ENCODE measurements around the gene VPS13D.

Gene VPS13D

DNA sequence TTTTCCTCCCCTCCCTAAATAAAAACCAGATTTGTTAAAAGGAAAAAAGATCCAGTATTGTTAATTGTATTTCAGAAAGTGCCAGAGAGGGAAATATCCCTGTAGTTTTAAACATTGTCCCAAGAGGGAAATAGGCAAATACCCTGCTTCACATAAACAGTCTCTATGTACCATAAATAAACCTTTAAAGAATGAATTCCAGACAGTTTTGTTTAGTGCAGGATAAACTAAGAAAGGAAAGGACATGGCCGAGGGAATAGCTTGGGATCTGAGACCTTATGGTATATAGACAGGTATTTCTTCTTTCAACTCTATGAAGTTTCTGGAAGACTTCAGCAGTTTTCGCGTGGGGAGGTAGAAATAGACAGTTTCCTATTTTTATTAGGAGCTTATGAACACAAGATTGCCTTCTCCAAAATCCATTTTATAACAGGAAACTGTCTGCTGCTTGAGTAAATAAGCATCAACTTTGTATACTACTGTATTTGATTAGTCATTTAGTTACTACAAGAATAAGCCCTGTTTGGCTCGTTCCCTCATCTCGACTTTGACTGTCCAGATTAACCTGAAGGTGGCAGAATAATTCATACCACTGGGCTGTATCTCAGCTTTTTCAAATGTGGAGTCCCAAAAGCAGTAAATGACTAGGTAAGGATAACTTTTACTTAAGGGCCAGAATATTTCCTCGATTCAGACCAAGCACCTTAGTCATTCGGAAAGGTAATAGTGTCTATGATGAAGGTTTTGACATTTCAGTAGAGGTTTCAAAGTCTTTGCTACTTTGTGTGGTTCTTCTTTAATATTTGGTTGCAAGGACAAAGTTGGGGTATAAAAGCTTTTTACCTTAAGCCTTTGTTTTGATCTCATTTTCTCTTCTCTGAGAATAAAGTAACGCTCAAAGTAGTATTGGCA lies 177.5 kb downstream of the VPS13D start:
- peak; percentile 11 for DNase-seq

DNA sequence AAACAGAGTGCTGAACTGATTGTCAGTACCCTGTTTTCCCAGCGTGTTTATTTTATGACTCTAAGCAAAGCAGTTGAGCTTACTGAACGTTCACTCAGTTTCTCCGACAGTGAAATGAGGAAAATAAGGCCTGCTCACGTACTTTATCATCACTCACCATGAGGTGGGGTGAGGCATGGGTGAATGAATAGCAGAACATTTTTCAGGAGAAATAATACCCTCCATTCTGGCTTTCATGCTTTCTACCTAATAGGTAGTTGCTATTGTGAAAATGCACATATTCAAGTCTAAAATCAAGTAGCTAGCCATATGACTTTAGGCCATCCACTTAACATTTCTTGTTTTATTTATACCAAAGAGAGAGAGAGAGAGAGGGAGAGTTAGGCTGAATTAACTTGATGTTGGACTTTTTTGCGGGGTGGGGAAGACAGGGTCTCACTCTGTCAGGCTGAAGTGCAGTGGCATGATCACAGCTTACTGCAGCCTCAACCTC lies 178.2 kb downstream of the VPS13D start:
- no peak for DNase-seq

DNA sequence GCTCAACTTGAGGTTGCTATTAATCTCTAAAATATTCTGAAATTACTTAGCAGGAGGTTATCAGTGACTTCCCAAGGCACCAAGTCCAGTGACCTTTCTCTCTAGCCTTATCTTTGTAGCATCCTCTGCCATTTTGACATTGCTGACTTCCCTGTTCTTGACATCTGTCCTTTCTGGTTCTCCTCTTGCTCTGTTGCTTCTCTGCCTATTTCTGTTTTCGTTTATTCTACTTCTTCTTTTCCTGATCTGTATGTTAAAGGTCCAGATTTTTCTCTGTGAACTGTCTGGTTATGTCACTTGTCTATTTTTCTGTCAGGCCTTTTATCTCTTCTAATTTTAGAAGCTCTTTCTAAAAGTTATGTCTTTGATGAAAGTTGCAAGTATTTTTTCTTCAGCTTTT lies 178.8 kb downstream of the VPS13D start:
- DNase-seq: no peak

DNA sequence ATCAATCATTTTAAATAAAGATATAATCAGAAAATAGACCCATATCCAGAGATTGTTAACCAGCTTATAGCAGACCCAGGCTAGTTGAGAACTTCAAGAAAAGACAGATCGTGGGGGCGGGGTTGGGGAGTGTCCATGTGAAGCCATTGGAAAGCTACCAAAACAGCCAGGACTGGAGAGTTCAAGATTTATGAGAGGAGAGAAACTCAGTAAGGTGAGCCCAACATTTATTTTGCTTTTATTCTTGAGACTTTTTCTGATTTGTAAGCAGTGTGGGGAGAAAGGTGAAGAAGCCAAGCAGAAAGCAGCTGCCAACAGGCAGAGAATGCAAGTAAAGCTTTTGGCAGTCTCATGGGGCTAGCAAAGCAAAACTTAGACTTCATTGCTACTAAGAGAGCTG lies 179.9 kb downstream of the VPS13D start:
- no peak for DNase-seq

DNA sequence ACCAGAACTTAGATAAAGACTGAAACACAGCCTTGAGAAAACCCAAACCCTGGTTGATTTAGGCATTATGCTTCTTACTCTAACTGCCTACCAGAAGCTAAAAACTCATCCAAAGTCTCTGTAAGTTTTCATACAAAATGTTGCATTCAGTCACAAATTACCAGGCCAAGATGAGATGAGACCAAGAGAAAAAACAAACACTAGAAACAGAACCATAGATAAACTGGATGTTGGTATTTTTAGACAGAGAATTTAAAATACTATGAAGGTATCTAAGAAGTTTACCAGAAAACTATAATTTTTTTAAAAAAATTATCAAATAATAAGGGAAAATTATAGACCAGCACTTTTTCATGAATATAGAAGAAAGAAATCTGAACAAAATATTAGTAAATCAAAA lies 180.5 kb downstream of the VPS13D start:
- DNase-seq: no peak

DNA sequence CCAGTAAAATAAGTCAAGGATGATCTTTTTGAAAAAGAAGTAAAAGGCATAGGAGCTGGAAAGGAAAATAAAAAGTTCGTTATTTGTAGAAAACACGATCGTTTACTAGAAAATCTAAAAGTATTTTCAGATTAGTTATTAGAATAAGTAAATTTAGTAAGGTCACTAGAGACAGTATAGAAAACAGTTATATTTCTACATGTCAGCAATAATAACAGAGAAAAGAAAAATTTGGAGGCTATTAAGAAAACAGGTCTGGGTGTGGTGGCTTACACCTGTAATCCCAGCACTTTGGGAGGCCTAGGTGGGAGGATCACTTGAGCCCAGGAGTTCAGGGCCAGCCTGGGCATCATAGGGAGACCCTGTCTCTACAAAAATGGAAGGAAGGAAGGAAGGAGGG lies 181.3 kb downstream of the VPS13D start:
- DNase-seq: no peak

DNA sequence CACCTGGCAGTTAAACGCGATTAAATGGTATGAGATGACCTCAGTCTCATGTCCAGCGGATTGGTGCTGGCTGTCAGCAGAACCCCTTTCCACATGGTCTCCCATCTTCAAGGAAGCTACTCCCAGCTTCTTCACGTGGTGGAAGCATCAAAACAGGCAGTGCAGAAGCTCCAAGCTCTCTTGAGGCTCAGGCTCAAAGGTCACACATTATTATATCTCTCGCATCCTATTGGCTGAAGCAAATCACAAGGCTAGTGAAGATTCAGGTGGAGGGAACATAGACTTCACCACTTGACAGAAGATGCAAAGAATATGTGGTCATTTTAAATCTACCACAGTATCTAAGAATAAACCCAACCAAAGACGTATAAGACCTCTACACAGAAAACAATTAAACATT lies 181.9 kb downstream of the VPS13D start:
- DNase-seq: no peak

DNA sequence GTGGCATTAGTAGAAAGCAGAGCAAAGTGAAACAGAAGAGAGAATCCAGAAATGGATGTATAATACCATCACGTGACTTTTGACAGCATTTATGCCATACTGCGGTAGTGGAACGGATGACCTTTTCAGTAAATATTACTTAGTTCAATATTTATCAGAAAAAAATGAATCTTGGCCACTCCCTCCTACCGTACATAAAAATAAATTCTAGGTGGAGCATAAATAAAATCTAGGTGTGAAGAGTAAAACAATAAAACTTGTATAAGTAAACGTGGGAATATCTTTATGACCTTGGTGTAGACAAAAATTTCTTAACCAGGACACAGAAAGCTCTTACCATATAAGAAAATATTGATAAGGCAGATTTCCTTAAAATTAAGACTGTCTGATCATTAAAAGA lies 182.6 kb downstream of the VPS13D start:
- DNase-seq: no peak

DNA sequence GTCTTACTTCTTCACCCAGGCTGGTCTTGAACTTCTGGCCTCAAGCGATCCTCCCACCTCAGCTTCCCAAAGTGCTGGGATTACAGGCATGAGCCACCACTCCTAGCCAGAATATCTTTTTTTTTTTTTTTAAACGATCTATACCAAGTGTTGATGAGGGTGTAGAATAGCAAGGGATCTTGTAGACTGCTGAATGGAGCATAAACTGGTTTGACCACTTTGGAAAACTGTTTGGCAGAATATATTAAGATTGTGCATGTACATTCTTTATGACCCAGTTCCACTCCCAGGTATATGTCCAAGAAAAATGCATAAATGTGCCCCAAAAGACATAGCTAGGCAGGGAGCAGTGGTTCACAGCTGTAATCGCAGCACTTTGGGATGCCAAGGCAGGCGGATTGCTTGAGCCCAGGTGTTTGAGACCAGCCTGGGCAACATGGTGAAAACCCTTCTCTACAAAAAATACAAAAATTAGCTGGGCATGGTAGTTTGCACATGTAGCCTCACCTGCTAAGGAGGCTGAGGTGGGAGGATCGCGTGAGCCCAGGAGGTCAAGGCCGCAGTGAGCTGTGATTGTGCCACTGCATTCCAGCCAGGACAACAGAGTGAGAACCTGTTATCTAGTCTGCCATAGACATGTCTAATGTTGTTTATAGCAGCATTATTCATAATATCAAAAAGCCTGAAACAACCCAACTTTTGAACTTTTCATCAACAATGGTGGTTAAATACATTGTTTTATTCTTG lies 184.0 kb downstream of the VPS13D start:
- no peak for DNase-seq

DNA sequence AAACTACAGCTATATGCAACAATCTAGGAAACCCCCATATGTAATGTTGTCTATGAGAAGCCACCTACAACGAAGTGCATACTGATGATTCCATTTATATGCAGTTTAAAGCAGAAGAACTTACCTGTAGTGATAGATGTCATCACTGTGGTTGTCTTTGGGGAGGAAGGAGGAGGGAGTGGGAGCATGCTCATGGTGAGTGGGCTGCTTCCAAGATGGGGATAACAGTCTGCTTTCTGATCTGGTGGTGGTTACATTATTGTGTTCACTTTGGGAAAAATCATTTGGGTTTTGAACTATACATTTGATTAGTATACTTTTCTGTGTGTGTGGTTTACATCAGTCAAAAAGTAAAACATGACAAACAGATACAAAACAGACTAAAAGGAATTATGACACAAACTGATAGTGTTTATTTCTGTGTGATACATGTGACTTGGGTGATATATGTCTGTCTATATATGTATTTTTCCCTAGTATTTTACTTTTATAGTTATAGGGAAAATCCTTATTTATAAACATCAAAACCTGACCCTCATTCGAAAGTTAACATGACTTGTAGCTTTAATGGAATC lies 184.7 kb downstream of the VPS13D start:
- no peak for DNase-seq

DNA sequence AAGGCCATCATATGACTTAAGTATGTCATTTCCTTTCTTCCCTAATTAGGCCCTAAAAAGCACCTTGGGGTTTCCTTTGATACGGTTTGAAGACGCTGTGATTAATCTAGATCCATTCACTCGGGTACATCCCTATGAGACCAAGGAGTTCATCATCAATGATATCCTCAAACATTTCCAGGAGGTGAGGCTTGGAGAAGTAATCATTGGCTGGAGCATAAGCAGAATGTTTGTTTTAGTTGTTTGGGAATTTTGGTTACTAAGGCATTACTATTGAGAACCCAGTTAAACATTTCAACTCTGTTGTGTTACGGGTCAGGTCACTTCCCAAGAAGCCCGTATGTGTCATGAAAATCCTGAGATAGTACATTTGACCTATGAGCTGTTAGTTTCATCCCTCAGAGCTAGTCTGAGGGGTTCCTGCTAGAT lies 185.2 kb downstream of the VPS13D start:
- no peak for DNase-seq

DNA sequence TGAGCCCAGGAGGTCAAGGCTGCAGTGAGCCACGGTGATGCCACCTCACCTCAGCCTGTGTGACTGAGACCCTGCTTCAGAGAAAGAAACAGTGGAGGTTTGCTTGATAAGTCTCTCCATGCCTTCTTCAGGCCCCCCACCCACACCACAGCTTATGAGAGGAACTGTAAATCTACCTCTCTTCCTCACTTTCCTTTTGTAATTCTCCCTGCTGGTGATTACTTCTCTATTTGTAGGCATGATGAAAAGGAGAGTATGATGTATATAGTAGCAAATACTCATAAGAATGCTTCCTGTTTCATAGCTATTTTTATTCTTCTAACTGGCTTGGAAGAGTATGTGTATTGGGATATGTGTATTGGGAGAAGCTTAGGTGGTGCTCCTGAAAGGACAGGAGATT lies 186.3 kb downstream of the VPS13D start:
- DNase-seq: no peak

DNA sequence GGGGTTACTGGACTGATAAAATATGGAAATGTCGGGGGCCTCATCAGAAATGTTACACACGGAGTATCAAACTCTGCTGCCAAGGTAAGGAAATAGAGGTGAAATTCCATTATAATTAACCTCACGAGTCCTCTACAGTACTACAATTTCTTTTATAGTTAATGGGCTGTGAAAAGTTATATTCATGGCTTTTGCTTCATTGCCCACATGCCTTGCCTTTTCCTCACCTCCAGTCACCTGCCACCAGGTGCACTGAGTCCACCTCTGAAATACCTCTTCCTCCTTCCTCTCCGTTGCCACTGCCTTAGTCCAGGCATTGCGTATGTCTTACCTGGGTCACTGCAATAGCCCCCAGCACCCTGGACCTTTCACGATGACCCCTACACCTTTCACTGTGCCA lies 186.9 kb downstream of the VPS13D start:
- no peak for DNase-seq

DNA sequence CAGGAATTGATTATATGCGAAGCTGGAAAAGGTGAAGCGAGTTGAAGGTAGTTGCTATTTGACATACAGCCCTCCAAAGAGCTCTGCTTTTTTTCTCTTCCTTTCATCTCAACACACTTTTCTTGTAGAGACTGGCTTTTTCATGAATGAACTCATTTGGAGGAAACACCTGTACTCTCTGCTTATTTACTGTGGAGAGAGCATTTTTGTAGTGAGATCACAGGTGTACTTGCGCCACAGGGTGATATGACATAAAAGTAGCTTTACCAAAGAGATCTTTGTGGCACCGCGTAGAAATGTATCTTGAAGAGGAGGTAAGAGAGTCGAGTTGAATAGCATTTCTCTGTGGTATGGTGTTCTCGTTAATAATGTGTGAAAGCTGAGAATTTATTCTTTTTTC lies 187.6 kb downstream of the VPS13D start:
- DNase-seq: no peak

DNA sequence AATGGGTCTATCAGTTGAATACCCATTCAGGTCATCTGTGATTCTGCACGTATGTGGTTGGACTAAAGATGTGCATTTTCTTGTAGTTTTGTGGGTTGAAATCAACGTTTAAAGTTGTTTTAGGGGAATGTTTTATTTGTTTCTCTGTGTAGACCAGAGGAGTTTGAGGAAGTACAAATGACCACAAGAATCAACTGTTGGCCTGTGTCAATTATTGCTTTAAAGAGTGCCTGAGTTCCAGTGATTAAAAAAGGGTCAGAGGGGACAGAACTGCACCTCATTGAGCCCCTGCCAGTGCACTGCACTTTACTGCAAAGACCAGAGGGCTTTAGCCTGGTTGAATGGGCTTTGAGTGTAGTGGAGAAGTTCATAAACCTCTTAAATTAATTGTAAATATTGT lies 190.3 kb downstream of the VPS13D start:
- no peak for DNase-seq

DNA sequence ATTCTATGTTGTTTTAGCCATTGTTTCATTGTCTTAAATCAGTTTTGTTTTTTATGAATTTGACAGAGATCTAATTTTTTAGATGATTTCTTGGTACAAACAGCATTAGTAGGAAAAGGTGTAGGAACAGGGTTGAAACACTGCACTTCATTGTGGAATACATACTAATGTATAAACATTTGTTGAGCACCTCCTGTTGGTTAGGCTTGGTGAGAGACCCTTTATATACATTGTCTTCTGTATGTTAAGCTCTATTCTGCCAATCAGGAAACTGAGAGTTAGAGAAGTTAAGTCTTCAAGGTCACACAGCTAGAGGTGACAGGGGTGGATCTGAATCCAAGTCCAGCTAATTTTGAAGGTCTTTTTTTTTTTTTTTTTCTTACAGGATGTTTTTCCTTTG lies 192.7 kb downstream of the VPS13D start:
- no peak for DNase-seq

DNA sequence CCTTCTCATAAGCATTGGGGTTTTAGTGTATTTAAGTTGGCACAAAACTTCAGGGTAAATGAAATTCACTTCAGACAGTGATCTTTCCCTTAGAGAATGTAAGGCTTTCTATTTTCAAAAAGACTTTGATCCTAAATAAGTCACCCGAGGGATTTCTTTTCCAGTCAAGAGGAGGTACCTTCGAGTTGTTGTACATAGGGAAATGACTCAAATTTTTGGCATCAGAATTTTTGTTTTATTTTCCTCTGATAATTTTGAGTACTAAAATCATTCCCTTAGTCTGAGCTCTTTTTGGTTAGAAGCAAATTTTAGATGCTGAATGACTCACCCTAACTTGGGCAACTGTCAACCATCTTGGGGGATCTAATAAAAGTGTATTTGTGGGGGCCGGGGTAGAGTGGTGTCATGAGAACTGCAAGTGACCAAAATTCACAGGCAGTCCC lies 194.3 kb downstream of the VPS13D start:
- no peak for DNase-seq

DNA sequence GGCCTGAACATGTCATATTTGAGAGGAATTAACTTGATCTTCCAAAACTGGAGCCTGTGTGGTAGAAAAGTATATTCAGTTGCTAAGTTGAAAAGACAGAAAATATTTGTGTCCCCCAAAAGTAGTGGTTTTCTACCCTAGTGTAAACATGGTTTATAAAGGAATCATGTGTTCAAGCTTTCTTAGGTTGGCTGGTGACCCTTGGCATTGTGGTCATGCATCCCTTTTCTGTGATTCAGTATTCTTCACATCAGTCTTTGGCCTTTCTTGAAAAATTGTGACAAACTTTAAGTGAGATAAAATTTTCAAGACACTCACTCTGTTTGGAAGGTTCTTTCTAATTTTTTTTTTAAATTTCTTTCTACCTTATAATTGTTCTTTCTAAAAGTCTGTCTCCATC lies 195.0 kb downstream of the VPS13D start:
- no peak for DNase-seq

DNA sequence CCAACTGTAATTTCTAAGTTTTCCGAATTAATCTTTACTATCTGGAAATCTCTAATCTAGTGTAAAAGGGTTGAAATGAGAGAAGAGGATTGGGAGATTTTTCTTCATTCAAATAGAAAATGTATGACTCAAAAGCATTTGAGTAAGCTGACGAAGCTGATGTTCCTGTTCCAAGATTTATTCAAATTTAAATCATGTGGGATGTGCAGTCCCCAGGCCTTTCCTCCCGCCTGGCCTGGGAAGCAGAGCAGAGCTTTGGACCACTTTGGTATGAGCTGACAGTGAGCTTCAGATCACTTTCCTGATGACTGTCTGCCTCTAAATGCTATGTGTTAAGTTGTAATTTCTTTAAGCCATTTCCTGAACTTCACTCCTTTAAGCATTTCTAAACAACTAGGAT lies 196.2 kb downstream of the VPS13D start:
- DNase-seq: no peak

DNA sequence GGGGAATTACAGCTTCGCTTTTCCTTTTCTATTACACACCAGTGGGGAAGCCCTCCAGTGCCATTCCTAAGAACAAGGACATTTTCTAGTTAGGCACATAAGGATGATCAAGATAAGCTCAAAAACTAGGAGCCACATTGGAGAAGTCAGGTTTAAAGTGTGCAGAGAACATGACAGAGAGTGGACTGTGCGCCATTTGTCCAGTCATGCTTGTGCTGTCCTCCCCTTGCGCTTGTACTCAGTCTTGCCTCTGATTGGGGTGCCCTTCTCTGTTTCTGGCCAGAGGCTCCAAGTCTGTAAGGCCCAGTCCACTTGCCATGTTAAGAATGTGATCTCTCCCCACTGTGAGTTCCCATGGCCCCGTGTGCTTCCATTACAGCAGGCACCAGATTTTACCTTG lies 198.5 kb downstream of the VPS13D start:
- no peak for DNase-seq

DNA sequence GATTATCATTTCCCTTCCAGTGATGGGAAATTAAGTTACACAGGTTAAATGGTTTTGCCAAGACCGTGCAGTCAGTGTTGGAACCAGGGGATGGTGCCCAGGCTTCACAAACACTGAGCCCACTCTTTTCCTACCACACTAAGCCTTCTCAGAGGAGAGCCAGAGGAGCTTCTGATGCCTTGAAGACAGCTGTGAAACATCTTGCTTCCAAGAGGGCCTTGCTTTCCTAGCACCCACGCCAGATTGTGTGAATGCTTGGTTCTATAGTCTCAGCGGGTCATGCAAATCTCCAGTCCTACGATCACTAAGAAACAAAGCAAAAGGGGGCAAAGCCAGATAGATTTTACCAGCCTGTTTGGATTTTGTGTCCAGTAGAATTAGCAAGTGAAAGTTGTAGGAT lies 200.7 kb downstream of the VPS13D start:
- no peak for DNase-seq

DNA sequence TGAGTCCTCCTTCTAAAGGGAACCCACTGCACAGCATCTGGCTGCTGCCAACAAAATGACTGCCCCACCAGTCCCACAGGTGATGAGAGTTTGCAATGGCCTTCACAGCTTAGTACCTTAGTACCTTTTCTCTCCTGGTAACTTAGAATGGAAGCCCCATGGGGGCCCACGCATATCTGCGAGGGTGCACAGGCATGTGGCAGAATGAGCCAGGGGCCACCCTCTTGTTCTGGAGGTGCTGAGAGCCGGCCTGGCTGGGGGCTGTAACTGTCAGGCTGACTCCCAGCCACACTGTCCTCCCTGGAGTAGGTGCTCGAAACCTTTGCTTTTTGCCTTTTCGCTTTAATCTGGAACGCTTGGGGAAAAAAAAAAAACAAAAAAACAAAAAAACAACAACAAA lies 203.1 kb downstream of the VPS13D start:
- DNase-seq: no peak

DNA sequence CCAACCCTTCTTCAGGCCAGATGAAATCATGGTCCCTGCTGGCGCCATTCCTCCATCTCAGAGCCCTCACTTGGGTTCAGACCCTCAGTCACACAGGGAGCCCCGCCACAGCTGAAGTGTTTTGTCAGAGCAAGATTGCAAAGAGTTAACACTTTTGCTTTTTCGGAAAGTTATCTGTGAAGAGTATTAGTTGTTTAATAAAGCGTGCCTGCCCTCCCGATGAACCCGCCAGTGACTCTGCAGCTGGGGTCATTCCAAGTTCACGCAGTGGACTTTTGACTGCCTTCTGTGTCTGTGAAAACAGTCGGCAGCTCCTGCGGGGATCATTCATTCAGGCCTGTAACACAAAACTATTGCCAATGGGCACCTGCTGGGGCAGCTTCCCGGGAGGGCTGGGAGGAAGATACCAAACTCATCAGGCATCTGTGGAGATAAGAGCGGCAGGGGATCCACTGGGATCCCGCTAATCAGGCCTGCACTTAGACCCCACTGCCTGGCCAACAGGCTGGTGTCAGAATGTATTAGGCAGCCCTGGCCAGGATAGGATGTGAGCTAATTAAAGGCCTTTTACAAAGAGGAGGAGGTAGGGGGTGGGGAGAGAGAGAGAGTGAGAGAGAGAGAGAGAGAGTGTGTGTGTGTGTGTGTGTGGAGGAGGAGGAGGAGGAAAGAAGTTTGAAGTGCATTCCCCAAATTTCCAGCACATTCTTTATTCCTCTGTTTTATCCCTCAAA lies 203.7 kb downstream of the VPS13D start:
- no peak for DNase-seq

Measured in stimulated activated CD4-positive, alpha-beta T cell treated with anti-CD3 and anti-CD28 coated beads, Interleukin-4, amount 100 ng/mL, for 24 hours (primary cell).